GM19238 (cell line): ENCODE measurements around the gene TRIM17.

ENCODE experiments used
- DNase-seq: peaks from one replicate; pipeline ENCODE4 v3.0.0; 2011; ENCODE audit warnings: low spot score; ENCODE audit not compliant: insufficient read length

The TRIM17 gene

GRCh38 chr1:228379666-228380065, 37.0 kb downstream of the TRIM17 start:
- DNase-seq, result no peak

- DNase-seq, result no peak
Measured at GRCh38 chr1:228378873-228379460, 37.7 kb downstream of the TRIM17 start.

GRCh38 chr1:228378090-228378872, 38.4 kb downstream of the TRIM17 start:
- no peak for DNase-seq

DNA sequence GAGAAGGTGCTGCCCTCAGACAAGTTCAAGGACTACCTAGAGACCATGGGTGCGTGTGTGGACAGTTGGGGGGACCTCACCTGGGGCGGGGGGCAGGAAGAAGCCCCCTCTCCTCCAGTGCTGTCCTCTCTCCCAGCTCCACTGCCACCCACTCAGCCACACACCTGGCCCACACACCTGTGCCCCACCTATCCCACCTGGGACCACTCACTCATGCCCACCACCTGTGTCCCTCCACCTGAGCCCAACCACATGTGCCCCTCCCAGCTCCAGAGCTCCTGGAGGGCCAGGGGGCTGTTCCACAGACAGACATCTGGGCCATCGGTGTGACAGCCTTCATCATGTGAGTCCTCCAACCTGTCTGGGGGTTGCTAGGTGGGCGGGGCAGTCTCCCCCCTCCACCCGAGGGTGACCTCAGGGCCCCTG, 39.0 kb downstream of the TRIM17 start:
- DNase-seq, result no peak

GRCh38 chr1:228376651-228377631, 39.7 kb downstream of the TRIM17 start:
- no peak for DNase-seq

DNA sequence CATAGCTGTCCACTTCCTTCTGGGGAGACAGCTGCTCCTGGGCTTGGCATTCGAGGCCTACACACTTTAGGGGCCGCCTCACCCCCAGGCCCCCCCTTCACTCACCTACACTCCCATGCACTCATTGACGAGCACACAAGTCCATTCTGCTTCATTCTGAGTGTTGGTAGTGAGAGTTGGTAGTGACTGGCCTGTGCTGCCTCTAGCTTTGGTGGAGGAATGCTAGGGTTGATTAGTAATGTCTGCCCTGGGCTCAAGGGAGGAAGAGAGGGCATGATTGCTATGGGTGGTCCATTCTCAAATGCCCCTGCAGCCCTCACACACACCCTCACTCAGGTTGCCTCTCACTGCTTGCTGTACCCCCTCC, 40.4 kb downstream of the TRIM17 start:
- no peak for DNase-seq

GRCh38 chr1:228375578-228376261, 40.9 kb downstream of the TRIM17 start:
- DNase-seq, result no peak

GRCh38 chr1:228374711-228375577, 41.7 kb downstream of the TRIM17 start:
- no peak for DNase-seq

- no peak for DNase-seq
Measured at GRCh38 chr1:228373681-228374571, 42.7 kb downstream of the TRIM17 start.

- no peak for DNase-seq
Measured at GRCh38 chr1:228373004-228373680, 43.5 kb downstream of the TRIM17 start.

GRCh38 chr1:228372183-228373003, 44.3 kb downstream of the TRIM17 start:
- DNase-seq, result no peak

GRCh38 chr1:228371741-228372182, 44.9 kb downstream of the TRIM17 start:
- DNase-seq, result no peak

DNA sequence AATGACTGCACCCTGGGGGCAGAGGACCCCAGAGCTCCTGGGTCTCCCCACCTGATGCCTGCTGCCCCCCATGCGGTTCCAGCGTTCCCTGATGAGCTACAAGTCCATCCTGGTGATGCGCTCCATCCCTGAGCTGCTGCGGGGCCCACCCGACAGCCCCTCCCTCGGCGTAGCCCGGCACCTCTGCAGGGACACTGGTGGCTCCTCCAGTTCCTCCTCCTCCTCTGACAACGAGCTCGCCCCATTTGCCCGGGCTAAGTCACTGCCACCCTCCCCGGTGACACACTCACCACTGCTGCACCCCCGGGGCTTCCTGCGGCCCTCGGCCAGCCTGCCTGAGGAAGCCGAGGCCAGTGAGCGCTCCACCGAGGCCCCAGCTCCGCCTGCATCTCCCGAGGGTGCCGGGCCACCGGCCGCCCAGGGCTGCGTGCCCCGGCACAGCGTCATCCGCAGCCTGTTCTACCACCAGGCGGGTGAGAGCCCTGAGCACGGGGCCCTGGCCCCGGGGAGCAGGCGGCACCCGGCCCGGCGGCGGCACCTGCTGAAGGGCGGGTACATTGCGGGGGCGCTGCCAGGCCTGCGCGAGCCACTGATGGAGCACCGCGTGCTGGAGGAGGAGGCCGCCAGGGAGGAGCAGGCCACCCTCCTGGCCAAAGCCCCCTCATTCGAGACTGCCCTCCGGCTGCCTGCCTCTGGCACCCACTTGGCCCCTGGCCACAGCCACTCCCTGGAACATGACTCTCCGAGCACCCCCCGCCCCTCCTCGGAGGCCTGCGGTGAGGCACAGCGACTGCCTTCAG, 45.5 kb downstream of the TRIM17 start:
- no peak for DNase-seq

DNA sequence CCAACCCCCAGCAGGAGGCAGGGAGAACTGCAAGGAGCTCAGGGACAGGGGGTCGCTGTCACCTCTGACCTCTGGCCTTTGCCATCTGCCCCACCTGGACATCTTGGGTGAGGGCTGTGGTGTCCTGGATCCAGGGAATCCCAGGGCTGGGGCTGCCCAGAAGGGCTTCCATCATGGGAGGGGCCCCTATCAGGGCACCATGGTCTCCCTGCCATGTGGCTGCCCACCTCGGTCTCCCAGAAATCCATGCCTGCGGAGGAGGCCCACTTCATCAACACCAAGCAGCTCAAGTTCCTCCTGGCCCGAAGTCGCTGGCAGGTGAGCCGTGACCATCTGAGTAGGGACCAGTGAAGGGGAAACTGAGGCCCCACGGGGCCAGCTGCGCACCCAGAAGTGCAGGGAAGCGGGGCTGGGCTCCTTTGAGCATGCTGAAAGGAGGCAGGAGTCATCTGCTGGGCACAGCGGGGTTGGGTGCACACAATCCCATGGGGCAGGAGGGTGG, 46.2 kb downstream of the TRIM17 start:
- no peak for DNase-seq

- DNase-seq, result no peak
Measured at GRCh38 chr1:228369608-228370438, 46.8 kb downstream of the TRIM17 start.
